ENCODE results near the gene ZCCHC7.
A peak's percentile ranks its signal among the peaks of the same experiment; 100 is the strongest.
"Not testable (repeated sequence)": the region's sequence is repeated elsewhere in the genome, so short reads cannot be mapped to it uniquely, and the experiment has no call there.

ZCCHC7 gene

DNA sequence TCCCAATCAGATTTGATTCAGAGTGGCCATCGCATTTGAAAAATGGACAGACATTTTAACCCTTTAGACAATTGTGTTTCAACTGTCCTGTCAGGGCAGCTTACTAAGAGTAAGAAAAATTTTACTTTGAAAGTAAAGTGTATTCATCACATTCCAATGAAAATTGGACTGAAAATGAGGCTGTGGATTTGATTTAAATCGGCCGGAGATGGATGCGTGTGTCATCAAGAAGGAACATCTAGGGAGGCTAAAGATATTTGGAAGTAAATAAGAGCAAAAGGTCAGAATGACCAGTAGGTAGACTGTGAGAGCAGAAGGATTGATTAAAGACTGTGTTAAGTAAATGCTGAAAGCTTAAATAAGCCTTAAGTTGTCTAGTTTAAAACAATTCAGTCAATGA, 1.5 kb downstream of the ZCCHC7 start:
- DNase-seq, result no peak

DNA sequence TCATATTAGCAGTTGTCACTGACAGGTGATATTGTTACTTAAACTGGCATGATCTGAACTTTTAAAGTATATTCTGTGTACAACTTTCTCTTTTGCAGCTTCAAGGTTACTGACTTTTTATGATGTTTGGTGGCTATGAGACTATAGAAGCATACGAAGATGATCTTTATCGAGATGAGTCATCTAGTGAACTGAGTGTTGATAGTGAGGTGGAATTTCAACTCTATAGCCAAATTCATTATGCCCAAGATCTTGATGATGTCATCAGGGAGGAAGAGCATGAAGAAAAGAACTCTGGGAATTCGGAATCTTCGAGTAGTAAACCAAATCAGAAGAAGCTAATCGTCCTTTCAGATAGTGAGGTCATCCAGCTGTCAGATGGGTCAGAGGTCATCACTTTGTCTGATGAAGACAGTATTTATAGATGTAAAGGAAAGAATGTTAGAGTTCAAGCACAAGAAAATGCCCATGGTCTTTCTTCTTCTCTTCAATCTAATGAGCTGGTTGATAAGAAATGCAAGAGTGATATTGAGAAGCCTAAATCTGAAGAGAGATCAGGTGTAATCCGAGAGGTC, 5.9 kb downstream of the ZCCHC7 start:
- DNase-seq, result no peak

DNA sequence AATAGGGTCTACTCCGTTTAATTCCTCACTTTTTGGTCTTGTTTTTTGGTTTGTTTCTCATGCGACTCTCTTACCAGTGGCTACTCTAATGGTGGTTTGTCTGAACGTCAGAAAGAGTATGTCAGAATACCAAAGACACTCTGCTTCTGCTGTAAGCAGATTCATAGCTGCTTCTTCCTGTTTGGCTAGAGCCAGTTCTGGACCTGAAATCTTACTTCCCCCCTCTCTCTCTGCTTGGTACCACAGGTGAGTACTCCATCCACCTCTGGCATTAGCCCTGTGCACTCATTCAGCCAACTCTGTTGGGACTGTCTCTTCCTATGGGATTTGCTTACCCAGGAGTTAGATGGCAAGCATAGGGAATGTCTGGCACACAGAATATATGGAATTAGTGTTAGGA, 6.6 kb downstream of the ZCCHC7 start:
- DNase-seq, result no peak

DNA sequence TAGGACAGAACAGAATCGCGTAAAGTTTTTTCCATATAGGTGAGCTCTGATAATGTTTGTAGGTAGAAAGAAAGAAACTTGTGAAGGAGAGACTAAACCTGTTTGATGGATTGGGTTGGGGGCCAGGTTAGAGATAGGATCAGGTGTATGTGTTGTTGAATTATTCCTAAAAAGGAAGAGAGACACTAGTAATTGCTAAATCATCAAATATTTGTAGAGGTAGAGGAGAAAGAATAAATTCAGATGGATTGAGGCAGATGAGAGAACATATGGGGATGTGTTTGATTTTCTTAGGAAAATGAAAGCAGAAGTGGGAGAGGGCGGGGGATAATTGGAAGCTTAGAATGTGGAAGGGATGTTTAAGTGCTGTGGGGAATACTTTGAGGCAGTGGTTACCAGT, 7.7 kb downstream of the ZCCHC7 start:
- DNase-seq, result no peak

DNA sequence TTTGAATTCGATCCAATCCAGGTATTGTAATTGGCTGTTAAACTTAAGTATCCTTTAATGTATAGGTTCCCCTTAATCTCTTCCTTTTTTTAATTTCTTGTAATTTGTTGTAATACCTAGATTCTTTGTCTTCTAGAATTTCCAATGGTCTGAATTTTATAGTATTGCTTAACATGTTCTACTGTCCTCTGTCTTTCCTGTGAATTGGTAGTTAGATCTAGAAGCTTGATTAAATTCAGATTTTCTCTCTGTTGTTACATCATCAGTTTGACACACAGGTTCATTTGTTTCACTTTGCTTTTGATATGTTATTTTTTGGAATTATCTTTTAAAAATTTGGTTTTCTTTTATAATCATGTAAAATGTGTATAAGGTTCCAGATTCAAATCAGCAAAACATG, 13.8 kb downstream of the ZCCHC7 start:
- DNase-seq, result no peak

DNA sequence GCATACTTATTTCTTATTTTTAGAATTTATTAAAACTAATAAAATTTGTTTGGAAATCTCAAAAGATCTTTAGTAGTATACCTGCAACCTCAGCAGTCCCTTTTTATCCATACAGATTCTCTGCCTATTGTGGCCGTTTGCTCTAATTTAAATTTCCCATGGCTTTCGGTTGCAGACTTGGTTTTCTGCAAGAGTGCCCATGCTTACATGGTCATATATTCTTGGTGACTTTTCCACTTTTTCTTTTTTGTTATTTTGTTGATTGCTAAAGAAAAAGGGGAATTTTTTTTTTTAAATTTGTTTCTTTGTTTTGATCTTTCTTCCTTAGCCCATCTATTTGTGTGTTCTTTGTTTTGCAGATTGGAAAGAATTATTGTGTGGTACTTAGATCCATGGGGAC, 20.6 kb downstream of the ZCCHC7 start:
- no peak for DNase-seq

DNA sequence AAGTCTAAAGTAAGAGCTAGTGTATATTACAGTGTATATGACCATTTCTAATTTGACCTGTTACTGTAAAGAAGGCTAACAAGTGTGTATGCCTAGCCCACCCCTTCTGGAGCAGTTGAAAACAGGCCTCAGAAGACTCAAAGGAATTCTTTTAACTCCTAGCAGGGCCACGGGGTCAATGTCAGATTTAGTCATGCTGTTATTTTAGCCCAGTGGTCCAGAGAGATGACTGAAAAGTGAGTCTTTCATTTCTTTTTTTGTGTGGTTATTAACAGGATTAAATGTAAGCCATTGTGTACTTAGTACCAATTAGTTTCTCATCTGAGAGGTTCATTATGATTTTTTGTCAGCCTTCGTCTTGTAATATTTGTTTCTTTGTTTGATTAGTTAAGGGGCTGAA, 24.4 kb downstream of the ZCCHC7 start:
- no peak for DNase-seq

DNA sequence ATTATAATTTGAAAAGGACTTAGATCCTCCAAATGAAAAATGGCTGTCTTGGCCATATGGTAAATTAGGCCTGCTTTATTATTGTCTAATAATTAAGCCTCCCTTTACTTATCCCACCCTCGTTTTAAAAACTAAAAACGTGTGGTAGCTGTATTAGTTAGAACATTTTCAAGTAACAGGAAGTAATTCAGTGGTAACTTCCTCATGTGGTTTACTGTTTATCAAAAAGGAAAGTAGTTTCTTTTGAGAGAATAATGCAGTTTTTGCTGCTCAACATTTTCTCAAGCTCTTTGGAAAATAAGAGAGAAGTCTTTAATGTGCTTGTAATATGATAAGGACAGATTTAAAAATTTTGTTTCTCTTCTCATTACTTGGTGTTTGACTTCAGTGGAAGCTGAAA, 26.0 kb downstream of the ZCCHC7 start:
- DNase-seq, result no peak

DNA sequence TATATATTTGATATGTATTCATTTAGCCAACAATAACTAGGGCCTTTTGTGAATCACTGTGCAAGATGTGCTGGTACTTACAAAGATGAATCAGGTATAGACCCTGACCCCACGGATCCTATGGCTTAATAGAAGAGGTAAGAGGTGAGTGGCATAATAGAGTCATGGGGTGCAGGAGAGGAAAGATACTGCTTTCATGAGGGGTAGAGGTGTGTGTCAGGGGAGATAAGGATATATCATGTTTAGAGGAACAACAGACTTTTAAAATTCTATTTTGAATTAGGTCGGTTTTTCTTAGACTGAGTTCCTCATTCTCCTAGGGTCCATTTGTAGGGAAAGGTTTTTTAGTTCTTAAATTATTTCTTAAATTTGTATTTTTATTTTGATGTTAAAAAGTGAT, 27.8 kb downstream of the ZCCHC7 start:
- no peak for DNase-seq

DNA sequence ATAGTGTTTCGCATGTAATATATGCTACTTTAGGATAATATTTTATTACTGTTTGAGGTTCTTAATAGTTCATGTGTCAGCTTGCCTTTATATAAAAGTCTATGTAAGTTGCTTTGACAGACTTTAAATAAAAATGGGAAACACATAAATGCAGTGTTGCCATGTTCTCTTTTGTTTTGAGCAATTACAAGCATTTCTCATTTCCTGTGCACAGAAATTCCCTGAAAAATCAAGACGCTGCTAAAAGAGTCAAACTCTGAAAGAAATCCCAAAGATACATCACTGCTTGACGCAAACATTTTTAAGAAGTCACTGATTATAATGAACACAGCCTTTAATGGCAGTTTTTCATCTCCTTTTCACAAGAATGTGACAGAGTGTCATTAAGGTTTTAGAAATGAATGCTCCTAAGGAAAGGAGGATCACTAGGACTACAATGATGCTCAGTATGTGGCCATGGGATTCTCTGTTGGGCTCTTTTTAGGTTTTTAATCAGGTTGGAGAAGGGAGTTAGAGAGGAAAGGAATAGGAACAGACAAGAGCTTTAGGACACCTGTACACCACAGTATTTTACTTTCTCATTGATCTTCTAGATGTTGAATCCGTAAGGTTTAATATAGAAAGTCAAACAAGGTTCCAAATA, 29.4 kb downstream of the ZCCHC7 start:
- no peak for DNase-seq

DNA sequence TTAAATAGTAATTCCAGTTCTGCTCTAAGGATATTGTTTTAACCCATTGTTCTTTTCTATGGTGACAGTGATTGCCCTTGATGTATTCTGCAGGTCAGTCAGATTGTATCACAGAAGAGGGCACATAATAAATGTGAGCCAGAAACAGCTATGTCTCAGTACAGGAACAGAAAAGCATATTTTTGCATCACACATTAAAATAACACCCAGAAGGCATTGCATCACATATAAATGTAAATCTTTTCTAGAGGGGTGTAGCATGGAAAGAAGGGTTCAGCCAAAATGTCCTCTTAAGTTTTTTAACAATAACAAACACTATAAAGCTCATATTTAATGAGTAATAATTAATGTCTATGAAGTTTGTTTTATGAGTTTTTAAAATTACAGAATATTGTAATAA, 30.0 kb downstream of the ZCCHC7 start:
- DNase-seq, result no peak

DNA sequence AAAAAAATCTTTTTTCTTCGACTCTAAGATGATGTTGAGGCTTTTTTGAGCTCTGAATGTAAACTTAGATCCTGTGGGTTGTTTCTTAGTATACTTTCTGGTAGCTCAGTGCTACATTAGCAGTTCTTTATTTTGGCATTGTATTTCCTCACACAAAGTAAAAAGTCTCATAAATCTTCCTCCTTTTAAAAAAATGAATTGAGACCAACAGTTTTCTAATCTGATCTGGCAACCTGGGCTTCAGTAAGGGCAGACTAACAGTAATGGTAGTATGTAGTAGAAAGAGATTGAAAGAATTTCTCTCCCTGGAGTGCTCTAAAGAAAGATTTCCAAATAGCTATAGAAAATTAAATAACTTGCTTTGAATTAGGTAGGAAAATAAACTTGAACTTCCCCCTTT, 31.4 kb downstream of the ZCCHC7 start:
- DNase-seq, result no peak

DNA sequence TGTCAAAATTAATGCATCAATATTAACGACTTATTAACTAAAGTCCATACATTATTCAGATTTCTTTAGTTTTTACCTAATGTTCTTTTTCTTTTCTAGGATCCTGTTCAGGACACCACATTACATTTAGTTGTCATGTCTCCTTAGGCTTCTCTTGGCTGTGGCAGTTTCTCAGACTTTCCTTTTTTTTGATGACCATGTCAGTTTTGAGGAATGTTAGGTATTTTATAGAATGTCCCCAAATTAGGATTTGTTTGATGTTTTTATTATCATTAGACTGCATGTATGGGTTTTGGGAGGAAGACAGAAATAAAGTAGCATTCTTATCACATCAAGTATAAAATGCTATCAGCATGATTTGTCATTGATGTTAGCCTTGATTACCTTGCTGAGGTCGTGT, 32.0 kb downstream of the ZCCHC7 start:
- DNase-seq, result no peak

DNA sequence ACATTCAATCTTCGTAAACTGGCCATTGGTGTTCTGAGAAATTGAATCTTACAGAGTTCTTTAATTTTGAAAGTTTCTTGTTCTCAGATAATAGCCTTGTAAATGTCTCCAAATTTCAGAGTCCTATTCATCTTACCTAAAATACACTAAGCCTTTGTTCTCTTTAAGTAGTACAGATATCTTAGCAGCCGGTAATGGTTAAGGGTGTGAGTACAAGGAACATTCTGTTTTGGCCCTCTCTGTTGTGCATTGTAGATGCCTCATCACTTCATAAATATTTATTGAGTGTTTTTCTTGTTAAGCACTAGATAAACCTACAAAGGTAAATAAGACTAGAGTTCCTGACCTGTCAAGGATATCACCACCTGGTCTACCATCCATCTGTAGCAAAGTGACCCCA, 35.2 kb downstream of the ZCCHC7 start:
- no peak for DNase-seq

DNA sequence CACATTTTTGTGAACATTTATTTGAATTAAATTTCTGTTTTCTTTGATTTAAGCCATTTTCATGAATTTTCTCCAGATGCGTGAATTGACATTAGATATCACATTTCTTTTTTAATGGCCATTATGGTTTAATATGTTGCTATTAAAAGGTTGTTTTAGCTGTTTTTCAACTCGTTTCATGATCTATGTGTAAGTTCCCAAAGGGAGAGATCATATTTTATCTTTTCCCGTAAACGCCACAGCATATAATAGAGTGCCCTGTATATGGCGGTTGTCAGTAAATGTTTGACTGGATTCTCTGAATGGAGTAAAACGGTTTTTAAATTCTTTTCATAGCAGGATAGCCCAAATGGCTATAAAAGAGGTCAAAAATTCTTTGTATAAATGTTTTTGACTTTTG, 35.8 kb downstream of the ZCCHC7 start:
- no peak for DNase-seq

DNA sequence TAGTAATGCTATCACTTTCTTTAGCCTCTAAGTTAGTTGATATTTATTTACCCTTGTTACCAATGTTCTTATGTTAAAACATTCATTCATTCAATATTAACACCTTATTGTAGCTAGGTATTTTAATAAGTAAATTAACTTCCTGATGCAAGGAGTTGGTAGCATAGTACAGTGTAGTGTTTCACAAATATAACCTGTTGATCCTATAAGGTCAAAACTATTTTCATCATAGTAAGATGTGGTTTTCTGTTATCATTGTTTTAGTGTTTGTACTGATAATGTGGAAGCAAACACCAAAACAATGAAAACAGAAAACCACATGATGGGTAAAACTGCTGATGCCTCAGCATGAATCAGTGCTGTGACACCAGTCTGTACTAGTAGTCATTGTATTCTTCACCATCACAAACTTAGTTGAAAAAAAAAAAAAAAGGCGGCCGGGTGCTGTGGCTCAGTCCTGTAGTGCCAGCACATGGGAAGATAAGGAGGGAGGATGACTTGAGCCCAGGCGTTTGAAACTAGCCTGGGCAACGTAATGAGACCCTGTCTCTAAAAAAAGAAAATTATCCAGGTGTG, 36.5 kb downstream of the ZCCHC7 start:
- no peak for DNase-seq

DNA sequence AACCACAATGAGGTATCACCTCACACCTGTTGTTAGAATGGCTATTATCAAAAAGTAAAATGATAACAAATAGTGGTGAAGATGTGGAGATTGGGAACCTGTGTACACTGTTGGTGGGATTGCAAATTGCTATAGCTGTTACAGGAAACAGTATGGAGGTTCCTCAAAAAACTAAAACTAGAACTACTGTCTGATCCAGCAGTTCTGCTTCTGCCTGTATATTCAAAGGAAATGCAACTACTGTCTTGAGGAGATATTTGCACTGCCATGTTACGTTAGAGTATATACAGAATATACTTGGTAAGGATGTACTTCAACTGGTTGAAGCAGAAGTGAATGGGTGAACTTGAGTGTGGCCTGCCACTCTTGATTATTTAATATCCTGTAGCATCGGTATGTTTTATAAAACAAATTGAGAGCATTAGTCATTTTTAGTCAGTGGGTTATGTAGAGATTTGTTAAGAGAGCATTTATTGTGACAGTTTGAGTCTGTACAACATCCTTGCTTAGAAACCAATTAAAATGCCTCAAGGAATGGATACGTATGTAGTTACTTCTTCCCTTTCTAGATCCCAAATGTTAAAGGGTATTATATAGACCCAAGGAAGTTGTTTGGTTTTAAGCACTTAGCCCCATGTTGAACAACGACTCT, 37.5 kb downstream of the ZCCHC7 start:
- DNase-seq, result no peak

DNA sequence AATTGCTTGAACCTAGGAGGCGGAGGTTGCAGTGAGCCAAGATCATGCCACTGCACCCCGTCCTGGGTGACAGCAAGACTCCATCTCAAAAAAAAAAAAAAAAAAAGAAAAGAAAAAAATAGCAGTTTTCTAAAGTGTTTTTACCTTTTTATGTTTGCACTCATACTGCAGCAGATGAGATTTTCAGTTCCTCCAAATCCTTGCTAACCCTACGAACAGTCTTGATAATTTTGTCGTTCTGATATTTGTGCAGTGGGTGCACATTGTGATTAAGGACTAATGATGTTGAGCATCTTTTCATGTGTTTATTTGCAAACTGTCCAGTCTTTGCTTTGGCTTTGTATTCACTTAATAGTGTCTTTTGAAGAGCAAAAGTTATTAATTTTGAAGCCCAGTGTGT, 42.9 kb downstream of the ZCCHC7 start:
- no peak for DNase-seq

DNA sequence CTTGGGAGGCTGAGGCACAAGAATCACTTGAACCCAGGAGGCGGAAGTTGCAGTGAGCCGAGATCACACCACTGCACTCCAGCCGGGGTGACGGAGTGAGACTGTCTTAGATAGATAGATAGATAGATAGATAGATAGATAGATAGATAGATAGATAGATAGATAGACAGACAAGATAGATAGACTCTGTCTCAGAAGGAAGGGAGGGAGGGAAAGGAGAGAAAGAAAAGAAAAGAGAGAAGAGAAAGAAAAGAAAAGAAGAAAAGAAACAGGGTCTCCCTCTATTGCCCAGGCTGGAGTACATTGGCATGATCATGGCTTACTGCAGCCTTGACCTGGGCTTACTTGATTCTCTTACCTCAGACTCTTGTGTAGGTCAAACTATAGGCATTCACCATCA, 44.0 kb downstream of the ZCCHC7 start:
- not testable (repeated sequence) for DNase-seq

DNA sequence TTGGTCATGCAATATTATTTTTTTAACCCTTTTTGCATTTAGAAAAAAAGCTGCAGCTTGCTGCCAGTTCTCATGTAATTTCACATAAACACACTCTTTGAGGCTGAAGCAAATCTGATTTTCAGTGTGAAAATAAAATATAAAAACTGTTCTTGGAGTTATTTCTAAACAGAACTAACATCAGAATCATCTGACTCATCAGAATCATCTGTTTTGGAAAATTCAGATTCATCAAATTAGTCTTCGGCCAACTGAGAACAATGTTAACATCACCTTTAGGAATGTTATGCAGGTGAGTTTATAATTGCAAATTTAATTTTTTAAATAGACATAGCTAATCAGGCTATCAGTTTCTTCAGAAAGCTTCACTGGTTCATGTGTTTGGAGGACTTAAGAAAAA, 45.3 kb downstream of the ZCCHC7 start:
- DNase-seq, result no peak

DNA sequence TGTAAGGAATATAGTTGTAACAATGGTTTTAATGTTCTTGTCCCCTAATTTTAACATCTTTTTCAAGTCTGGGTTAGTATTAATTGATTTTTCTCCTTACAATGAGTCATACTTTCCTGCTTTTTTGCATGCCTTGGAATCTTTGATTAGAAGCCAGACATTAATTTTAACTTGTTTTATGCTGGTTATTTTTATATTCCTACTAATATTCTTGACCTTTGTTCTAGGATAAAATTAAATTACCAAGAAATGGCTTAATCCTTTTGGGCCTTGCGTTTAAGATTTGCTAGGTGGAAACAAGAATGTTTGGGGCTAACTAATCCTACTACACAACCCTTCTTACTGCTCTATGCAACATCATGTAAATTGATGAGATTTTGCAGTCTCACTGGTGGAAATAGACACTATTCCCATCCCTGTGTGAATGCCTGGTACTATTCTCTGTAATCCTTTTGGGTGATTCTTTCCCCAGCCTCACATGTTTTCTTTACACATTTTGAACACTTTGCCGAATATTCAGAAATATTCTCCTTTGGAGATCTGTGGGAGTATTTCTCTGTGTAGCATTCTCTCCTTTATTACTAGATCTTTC, 47.2 kb downstream of the ZCCHC7 start:
- no peak for DNase-seq

DNA sequence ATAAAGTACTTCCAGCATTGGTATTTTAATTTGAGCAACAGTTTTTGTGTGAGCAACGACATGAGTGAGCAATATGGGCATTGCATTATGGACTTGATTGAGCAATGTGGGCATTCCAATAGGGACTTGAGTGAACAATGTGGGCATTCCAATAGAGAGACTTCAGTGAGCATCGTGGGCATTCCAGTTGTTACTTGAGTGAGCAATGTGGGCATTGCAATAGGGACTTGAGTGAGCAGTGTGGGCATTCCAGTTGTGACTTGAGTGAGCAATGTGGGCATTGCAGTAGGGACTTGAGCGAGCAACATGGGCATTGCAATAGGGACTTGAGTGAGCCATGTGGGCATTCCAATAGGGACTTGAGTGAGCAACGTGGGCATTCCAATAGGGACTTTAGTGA, 52.2 kb downstream of the ZCCHC7 start:
- DNase-seq, result no peak

DNA sequence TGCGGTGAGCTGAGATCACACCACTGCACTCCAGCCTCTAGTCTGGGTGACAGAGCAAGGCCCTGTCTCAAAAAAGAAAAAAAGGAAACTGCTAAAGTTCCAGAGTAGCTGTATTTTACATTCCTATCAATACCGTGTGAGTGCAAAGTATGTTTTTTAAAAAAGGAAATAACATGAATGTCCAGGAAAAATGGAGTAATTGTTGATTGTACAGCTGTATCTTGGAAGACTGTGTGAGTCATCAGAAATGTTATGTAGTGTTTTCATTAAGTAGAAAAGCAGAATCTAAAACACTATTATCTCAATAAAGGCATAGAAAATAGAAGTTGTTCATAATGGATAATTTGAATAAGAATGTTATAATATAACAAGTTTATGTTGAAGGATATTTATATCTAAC, 53.9 kb downstream of the ZCCHC7 start:
- no peak for DNase-seq

DNA sequence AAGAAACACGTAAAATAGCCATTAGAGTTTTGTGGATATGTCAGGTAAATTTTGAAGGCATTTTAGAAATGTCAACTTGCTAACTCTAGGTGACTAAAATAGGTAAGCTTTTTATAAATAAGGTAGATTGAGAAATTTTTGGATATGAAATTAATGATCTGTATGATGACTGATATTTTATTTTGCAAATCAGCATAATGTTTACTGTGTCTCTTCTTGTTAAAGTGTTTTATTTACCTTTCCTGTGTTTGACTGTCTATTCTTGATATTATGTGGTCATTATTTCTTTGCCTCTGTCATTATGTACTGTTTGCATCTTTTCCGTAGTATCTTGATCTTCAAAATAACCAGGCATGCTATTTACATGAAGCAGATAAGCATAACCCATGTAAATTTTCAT, 58.4 kb downstream of the ZCCHC7 start:
- peak; percentile 57 for DNase-seq
